GM10248 (cell line): ENCODE data around the gene FAM217B.

Experiments
- CTCF ChIA-PET: fragments of 300-600 bp; sonication (Branson Sonifier 250); formaldehyde crosslinking; extraction: SDS; loops from one replicate; lab custom pipeline; 2021; ENCODE audit warnings: antibody characterized with exemption; lab: Yijun Ruan, JAX
- POLR2A ChIA-PET: fragments of 350-650 bp; sonication (Branson Sonifier 250); formaldehyde crosslinking; extraction: SDS; loops from one replicate; lab custom pipeline; 2020; ENCODE audit warnings: antibody characterized with exemption; lab: Yijun Ruan, JAX
- DNase-seq: peaks from one replicate; pipeline ENCODE4 v3.0.0; 2012; ENCODE audit errors: extremely low spot score
- CTCF ChIP-seq: IDR thresholded peaks from 2 replicates; pipeline ENCODE4 v1.5.1; 2012; ENCODE audit warnings: mild to moderate bottlenecking, low read depth; ENCODE audit errors: extremely low read depth, missing control alignments, control extremely low read depth

The FAM217B gene

GRCh38 chr20:59972037-59972801, 32.0 kb downstream of the FAM217B start:
- DNase-seq, result no peak
- POLR2A ChIA-PET, result no interaction called here
- no peak for TF ChIP-seq CTCF
- CTCF ChIA-PET, result interaction anchor here (1.2 to 2.0 kb wide), 3 partner anchors 11 to 16 kb away, joined by 3 to 6 read pairs (median 3); no protein-coding TSS in a partner anchor

GRCh38 chr20:59976156-59976782, 36.1 kb downstream of the FAM217B start:
- POLR2A ChIA-PET, result no interaction called here
- no peak for TF ChIP-seq CTCF
- CTCF ChIA-PET, result no interaction called here

GRCh38 chr20:59977086-59977485, 36.9 kb downstream of the FAM217B start:
- no peak for TF ChIP-seq CTCF
- CTCF ChIA-PET, result no interaction called here
- DNase-seq, result no peak
- POLR2A ChIA-PET, result no interaction called here

More at GRCh38 chr20:59976156-59976782, 36.1 kb downstream of the FAM217B start:
- no peak for DNase-seq

GRCh38 chr20:59983076-59983475, 42.9 kb downstream of the FAM217B start:
- no peak for DNase-seq
- POLR2A ChIA-PET, result no interaction called here
- CTCF ChIA-PET, result interaction anchor here (1.2 kb wide), 1 partner anchor 10 kb away, joined by 3 read pairs; no protein-coding TSS in a partner anchor
- TF ChIP-seq CTCF, result no peak

GRCh38 chr20:59984541-59984940, 44.4 kb downstream of the FAM217B start:
- no peak for TF ChIP-seq CTCF
- ChIA-PET CTCF (no interaction called here), POLR2A (no interaction called here)
- no peak for DNase-seq

- no peak for TF ChIP-seq CTCF
- CTCF ChIA-PET, result no interaction called here
- POLR2A ChIA-PET, result no interaction called here
- DNase-seq, result no peak
Observed at GRCh38 chr20:59985164-59985563, 45.0 kb downstream of the FAM217B start.
